ENCODE measurements around the gene HOXB8.

DNA sequence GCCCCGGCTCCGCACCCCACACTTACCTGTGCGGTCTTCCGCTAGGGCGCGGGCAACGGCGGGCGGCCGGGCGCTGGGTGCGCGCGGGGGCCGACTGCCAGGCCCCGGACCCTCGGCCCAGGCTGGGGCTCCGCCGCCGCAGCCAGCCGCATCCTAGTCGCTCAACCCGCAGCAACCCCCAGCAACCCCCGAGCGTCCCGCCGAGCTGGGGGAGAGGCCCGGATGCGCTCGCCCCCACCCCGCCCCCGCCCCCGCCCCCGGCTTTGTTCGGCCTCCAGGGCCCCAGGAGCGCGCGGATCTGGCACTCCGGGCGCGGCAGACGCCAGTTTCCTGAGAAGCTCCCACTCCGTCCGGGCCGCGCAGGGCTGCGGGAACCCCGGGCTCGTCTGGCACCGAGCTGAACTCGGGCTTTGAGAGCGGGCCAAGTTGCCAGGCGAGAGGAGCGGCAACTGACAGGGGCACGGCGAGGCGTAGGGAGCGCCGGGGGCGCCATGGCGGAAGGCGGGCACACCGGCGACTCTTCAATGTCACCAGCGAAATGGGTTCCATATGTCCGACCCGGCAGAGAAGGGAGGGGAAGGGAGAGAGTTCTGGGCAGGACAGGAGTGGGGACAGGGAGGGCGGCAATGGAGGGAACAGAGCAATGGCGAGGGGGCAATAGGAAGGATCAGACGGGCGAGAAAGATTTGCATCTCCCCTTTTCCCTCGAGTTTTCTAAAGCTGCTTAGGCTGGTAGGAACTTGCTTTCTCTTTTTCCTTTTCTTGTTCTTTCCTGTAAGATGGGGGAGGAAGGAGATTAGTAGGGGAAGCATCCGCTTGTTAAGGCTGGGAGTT is 50.7 kb downstream of the HOXB8 start:
- TF ChIP-seq, protein P1, sequence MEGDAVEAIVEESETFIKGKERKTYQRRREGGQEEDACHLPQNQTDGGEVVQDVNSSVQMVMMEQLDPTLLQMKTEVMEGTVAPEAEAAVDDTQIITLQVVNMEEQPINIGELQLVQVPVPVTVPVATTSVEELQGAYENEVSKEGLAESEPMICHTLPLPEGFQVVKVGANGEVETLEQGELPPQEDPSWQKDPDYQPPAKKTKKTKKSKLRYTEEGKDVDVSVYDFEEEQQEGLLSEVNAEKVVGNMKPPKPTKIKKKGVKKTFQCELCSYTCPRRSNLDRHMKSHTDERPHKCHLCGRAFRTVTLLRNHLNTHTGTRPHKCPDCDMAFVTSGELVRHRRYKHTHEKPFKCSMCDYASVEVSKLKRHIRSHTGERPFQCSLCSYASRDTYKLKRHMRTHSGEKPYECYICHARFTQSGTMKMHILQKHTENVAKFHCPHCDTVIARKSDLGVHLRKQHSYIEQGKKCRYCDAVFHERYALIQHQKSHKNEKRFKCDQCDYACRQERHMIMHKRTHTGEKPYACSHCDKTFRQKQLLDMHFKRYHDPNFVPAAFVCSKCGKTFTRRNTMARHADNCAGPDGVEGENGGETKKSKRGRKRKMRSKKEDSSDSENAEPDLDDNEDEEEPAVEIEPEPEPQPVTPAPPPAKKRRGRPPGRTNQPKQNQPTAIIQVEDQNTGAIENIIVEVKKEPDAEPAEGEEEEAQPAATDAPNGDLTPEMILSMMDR (conservative IDR thresholded peaks at IDR 0.05; ENCODE audit: low read depth in 2 of 2), result no peak
- TF ChIP-seq EZH2 (IDR thresholded peaks at IDR 0.05; ENCODE audit: low read depth, unreplicated experiment), result peak; percentile 99
- peak; percentile 57 for TF ChIP-seq EZH2phosphoT487 (IDR thresholded peaks at IDR 0.05; ENCODE audit: unreplicated experiment)
- TF ChIP-seq POLR2AphosphoS5 (IDR thresholded peaks at IDR 0.05; ENCODE audit: low read depth), result no peak
- TF ChIP-seq JUNB (IDR thresholded peaks at IDR 0.05; ENCODE audit: unreplicated experiment), result no peak
- no peak for TF ChIP-seq REST (IDR thresholded peaks at IDR 0.05; ENCODE audit: unreplicated experiment)
- TF ChIP-seq CREB1 (CRISPR knock-in tag; IDR thresholded peaks at IDR 0.05; ENCODE audit: low read depth), result no peak
- TF ChIP-seq, protein P2, sequence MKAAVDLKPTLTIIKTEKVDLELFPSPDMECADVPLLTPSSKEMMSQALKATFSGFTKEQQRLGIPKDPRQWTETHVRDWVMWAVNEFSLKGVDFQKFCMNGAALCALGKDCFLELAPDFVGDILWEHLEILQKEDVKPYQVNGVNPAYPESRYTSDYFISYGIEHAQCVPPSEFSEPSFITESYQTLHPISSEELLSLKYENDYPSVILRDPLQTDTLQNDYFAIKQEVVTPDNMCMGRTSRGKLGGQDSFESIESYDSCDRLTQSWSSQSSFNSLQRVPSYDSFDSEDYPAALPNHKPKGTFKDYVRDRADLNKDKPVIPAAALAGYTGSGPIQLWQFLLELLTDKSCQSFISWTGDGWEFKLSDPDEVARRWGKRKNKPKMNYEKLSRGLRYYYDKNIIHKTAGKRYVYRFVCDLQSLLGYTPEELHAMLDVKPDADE (IDR thresholded peaks at IDR 0.05), result no peak
- TF ChIP-seq NANOG (IDR thresholded peaks at IDR 0.05; ENCODE audit: borderline replicate concordance), result no peak
- no peak for TF ChIP-seq STAT1 (IDR thresholded peaks at IDR 0.05; ENCODE audit: unreplicated experiment)
- no peak for TF ChIP-seq ZNF331 (CRISPR knock-in tag; IDR thresholded peaks at IDR 0.05; ENCODE audit: low read depth)
- TF ChIP-seq ZNF114 (CRISPR knock-in tag; IDR thresholded peaks at IDR 0.05), result no peak
- no peak for TF ChIP-seq ZNF462 (CRISPR knock-in tag; IDR thresholded peaks at IDR 0.05)
